Neural crest cell (in vitro differentiated cells): ENCODE results near the gene NFIB. TPM values are rescaled to one million over a fixed set of nuclear protein-coding genes. Genes with fewer than 3 reads are reported as not detected.
A peak's percentile ranks its signal among the peaks of the same experiment; 100 is the strongest.

Experiments used
- DNase-seq: peaks from one replicate; pipeline ENCODE4 v3.0.0; 2021; ENCODE audit warnings: low read depth, mixed read lengths, low spot score
- H3K27ac Mint-ChIP-seq: one replicate; pipeline ENCODE4 v1.8.0; 2021; ENCODE audit warnings: mild to moderate bottlenecking, mixed read lengths; ENCODE audit not compliant: unreplicated experiment
- H3K27me3 Mint-ChIP-seq: 2 replicates; pipeline ENCODE4 v1.8.0; 2021; ENCODE audit warnings: low read depth, mild to moderate bottlenecking, mixed read lengths
- H3K36me3 Mint-ChIP-seq: 2 replicates; pipeline ENCODE4 v1.8.0; 2021; ENCODE audit warnings: low read depth, mild to moderate bottlenecking, mixed read lengths
- H3K4me1 Mint-ChIP-seq: 2 replicates; pipeline ENCODE4 v1.8.0; 2021; ENCODE audit warnings: mixed read lengths
- H3K4me3 Mint-ChIP-seq: one replicate; pipeline ENCODE4 v1.8.0; 2021; ENCODE audit warnings: mild to moderate bottlenecking, mixed read lengths
- H3K9me3 Mint-ChIP-seq: 2 replicates; pipeline ENCODE4 v1.8.0; 2021; ENCODE audit warnings: mixed read lengths
- CTCF ChIP-seq: fragments of 200-600 bp; sonication (generic); conservative IDR thresholded peaks from 2 replicates; pipeline ENCODE4 v1.5.0; 2021; ENCODE audit warnings: antibody characterized with exemption, mild to moderate bottlenecking
- total RNA-seq: library from RNA; stranded (reverse); gene quantifications from 2 replicates; pipeline ENCODE4 v1.2.1, GENCODE V29; 2021

Gene NFIB
- total RNA-seq, 1 donor from 2014 or later: 3.7 TPM

GRCh38 chr9:14326264-14326826, 12.4 kb upstream of the NFIB start:
- Mint-ChIP-seq H3K9me3 (no peaks in the 10 kb centered on the region), H3K27me3 (peaks cover 32% of the 10 kb centered on the region), H3K36me3 (no peaks in the 10 kb centered on the region), H3K4me3 (no peak overlapping the region), H3K27ac (no peak overlapping the region), H3K4me1 (peaks cover 16% of the 10 kb centered on the region)
- no peak for DNase-seq
- no peak for TF ChIP-seq CTCF

GRCh38 chr9:14325147-14325546, 11.2 kb upstream of the NFIB start:
- Mint-ChIP-seq H3K36me3 (no peaks in the 10 kb centered on the region), H3K9me3 (no peaks in the 10 kb centered on the region), H3K4me1 (peaks cover 27% of the 10 kb centered on the region), H3K27me3 (peaks cover 44% of the 10 kb centered on the region), H3K27ac (no peak overlapping the region), H3K4me3 (no peak overlapping the region)
- no peak for TF ChIP-seq CTCF
- no peak for DNase-seq

- no peak for DNase-seq
- no peak for TF ChIP-seq CTCF
- no peak overlapping the region for H3K27ac Mint-ChIP-seq
- no peaks in the 10 kb centered on the region for H3K9me3 Mint-ChIP-seq
- H3K4me3 Mint-ChIP-seq: peak overlapping the region; percentile 89
- H3K36me3 Mint-ChIP-seq: no peaks in the 10 kb centered on the region
- peaks cover 29% of the 10 kb centered on the region for H3K4me1 Mint-ChIP-seq
- peaks cover 54% of the 10 kb centered on the region for H3K27me3 Mint-ChIP-seq
These were observed 10.2 kb upstream of the NFIB start for GRCh38 chr9:14323985-14324650.

- TF ChIP-seq CTCF: no peak
- no peak for DNase-seq
- H3K27ac Mint-ChIP-seq: peak overlapping the region; percentile 68
These were observed 9.4 kb upstream of the NFIB start for GRCh38 chr9:14323083-14323971.

DNA sequence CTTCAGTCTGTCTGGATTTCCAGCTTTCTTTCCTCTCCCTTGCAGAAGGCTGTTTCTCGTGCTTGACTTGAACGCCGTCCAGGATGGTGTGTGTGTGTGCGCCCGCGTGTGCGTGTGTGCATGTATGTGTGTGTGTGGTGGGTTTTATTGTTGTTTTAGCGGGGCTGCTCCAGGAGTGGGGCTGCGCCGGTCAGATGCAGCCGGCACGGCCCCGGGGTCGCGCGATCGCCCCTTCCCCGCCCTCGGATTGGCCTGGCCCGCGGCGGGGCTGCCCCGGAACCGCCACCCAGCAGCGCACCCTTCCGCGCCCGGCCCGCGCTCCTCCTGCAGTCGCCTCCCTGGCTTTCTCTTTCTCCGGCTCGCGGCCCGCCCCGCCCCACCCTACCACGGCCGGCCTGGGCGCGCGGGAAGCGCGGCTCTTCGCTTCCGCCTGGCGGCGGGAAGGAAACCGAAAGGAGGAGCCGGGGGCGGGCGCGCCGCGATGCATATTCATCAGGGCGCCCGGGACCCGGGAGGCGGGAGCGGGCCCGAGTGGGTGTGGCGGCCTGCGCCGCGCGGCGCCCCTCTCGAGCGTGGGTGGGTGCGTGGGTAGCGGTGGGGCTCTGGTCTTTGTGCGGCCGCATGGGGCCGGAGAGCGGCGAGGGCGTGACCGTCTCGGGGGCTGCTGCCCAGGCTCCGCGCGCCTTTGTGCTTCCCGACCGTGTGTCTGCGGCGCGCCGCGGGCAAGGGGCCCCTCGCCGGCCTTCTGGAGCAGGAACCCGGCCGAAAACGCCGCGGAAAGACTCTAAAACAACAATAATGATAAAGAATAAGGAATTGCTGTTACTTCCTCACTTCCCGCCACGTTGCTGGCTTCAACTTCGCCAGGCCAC, 8.5 kb upstream of the NFIB start:
- peak; percentile 82 for DNase-seq
- peaks cover 35% of the 10 kb centered on the region for H3K4me1 Mint-ChIP-seq
- H3K27ac Mint-ChIP-seq: peak overlapping the region; percentile 95
- no peaks in the 10 kb centered on the region for H3K9me3 Mint-ChIP-seq
- no peaks in the 10 kb centered on the region for H3K36me3 Mint-ChIP-seq
- peaks cover 71% of the 10 kb centered on the region for H3K27me3 Mint-ChIP-seq
- peak; percentile 62 for TF ChIP-seq CTCF
- peak overlapping the region; percentile 89 for H3K4me3 Mint-ChIP-seq

More at GRCh38 chr9:14323083-14323971, 9.4 kb upstream of the NFIB start:
- Mint-ChIP-seq H3K36me3 (no peaks in the 10 kb centered on the region), H3K9me3 (no peaks in the 10 kb centered on the region), H3K4me3 (peak overlapping the region; percentile 89), H3K27me3 (peaks cover 62% of the 10 kb centered on the region), H3K4me1 (peaks cover 35% of the 10 kb centered on the region)
